HepG2 (cell line): Measurements from ENCODE around the gene LYPD4. TPM values are rescaled to one million over a fixed set of nuclear protein-coding genes. Genes with fewer than 3 reads are reported as not detected.

Source experiments
- MXD4 ChIP-seq: IDR thresholded peaks from 2 replicates; pipeline ENCODE4 v1.6.1; 2016; ENCODE audit warnings: mild to moderate bottlenecking, missing biosample characterization, missing genetic modification reagents
- NR2C2 ChIP-seq: sonication (generic); formaldehyde crosslinking; IDR thresholded peaks from 2 replicates; pipeline ENCODE4 v1.4.0; 2020; ENCODE audit warnings: missing genetic modification reagents, mild to moderate bottlenecking, moderate library complexity, borderline replicate concordance
- PITX1 ChIP-seq: sonication (generic); formaldehyde crosslinking; IDR thresholded peaks from 2 replicates; pipeline ENCODE4 v1.5.1; 2020; ENCODE audit warnings: mild to moderate bottlenecking, missing genetic modification reagents
- RAD21 ChIP-seq: fragments of 450-650 bp; formaldehyde crosslinking; IDR thresholded peaks from 2 replicates; pipeline ENCODE4 v1.5.0; 2020; ENCODE audit warnings: mild to moderate bottlenecking
- RFX5 ChIP-seq: IDR thresholded peaks from 2 replicates; pipeline ENCODE4 v1.6.1; 2011; ENCODE audit warnings: low read depth, low read length, improper control_type of control experiment
- SUZ12 ChIP-seq: fragments of 150-350 bp; IDR thresholded peaks from 2 replicates; pipeline ENCODE4 v1.6.1; 2014; ENCODE audit warnings: low read depth, low read length
- ZBTB38 ChIP-seq: sonication (generic); formaldehyde crosslinking; IDR thresholded peaks from 2 replicates; pipeline ENCODE4 v1.5.1; 2020; ENCODE audit warnings: mild to moderate bottlenecking, missing genetic modification reagents
- ZFP36L1 ChIP-seq: sonication (generic); formaldehyde crosslinking; IDR thresholded peaks from 2 replicates; pipeline ENCODE4 v1.8.0; 2022; ENCODE audit warnings: mild to moderate bottlenecking, missing genetic modification reagents, moderate library complexity
- ZFP90 ChIP-seq: sonication (generic); formaldehyde crosslinking; IDR thresholded peaks from 2 replicates; pipeline ENCODE4 v1.8.0; 2022; ENCODE audit warnings: missing genetic modification reagents, mild to moderate bottlenecking, inconsistent platforms, borderline replicate concordance
- ZFYVE20 ChIP-seq: sonication (generic); formaldehyde crosslinking; IDR thresholded peaks from 2 replicates; pipeline ENCODE4 v1.8.0; 2023; ENCODE audit warnings: low read depth, mild to moderate bottlenecking, moderate library complexity, missing genetic modification reagents, borderline replicate concordance
- ZNF431 ChIP-seq: sonication (generic); formaldehyde crosslinking; IDR thresholded peaks from 2 replicates; pipeline ENCODE4 v1.9.0; 2022; ENCODE audit warnings: missing genetic modification reagents, low read depth, mild to moderate bottlenecking, borderline replicate concordance
- ZNF607 ChIP-seq: sonication (generic); formaldehyde crosslinking; IDR thresholded peaks from 2 replicates; pipeline ENCODE4 v1.5.1; 2020; ENCODE audit warnings: missing genetic modification reagents, mild to moderate bottlenecking, borderline replicate concordance
- ZNF713 ChIP-seq: sonication (generic); formaldehyde crosslinking; IDR thresholded peaks from 2 replicates; pipeline ENCODE4 v1.4.0; 2020; ENCODE audit warnings: mild to moderate bottlenecking, missing genetic modification reagents
- ZNF775 ChIP-seq: sonication (generic); formaldehyde crosslinking; IDR thresholded peaks from 2 replicates; pipeline ENCODE4 v1.4.0; 2020; ENCODE audit warnings: missing genetic modification reagents, mild to moderate bottlenecking, moderate library complexity, borderline replicate concordance
- ZNF878 ChIP-seq: sonication (generic); formaldehyde crosslinking; IDR thresholded peaks from 2 replicates; pipeline ENCODE4 v1.8.1; 2023; ENCODE audit warnings: mild to moderate bottlenecking, missing genetic modification reagents, moderate library complexity
- ZSCAN12 ChIP-seq: sonication (generic); formaldehyde crosslinking; IDR thresholded peaks from 2 replicates; pipeline ENCODE4 v1.9.0; 2021; ENCODE audit warnings: mild to moderate bottlenecking, missing genetic modification reagents
- ZSCAN20 ChIP-seq: sonication (generic); formaldehyde crosslinking; IDR thresholded peaks from 2 replicates; pipeline ENCODE4 v1.4.0; 2020; ENCODE audit warnings: missing genetic modification reagents, mild to moderate bottlenecking, borderline replicate concordance
- ZSCAN25 ChIP-seq: sonication (generic); formaldehyde crosslinking; IDR thresholded peaks from 2 replicates; pipeline ENCODE4 v1.8.0; 2022; ENCODE audit warnings: mild to moderate bottlenecking, missing genetic modification reagents
- polyA plus RNA-seq, 8 experiments: library from polyadenylated mRNA; depleted of rRNA in 3 of 8; stranded (reverse) in 7 of 8; unstranded in 1 of 8; fragments of >200 nt; fragmentation: Illumina TruSeq in 4 of 8; extraction: Trizol in 4 of 8; gene quantifications; 2 replicates each; pipeline versions ENCODE4 v1.2.1 to v1.2.3, GENCODE V29; 2011 to 2016; ENCODE audit warnings: low read depth in 4 of 8, missing spikeins in 1 of 8, mixed read lengths in 1 of 8; ENCODE audit not compliant: insufficient read depth in 1 of 8
- total RNA-seq, 5 experiments: library from RNA; depleted of rRNA; stranded (reverse); fragments of >200 nt; fragmentation: Illumina TruSeq; extraction: Trizol; gene quantifications; 2 replicates each; pipeline ENCODE4 v1.2.3, GENCODE V29; 2016; ENCODE audit warnings: low read depth in 1 of 5
- TF ChIP-seq, protein P1 (sequence below): IDR thresholded peaks from 2 replicates; pipeline ENCODE4 v1.6.1; 2016; ENCODE audit warnings: missing compliant biosample characterization, missing genetic modification reagents, borderline replicate concordance
- TF ChIP-seq, protein P2 (sequence below): sonication (generic); formaldehyde crosslinking; IDR thresholded peaks from 2 replicates; pipeline ENCODE4 v1.8.0; 2022; ENCODE audit warnings: mild to moderate bottlenecking, missing genetic modification reagents; ENCODE audit not compliant: insufficient replicate concordance
- TF ChIP-seq, protein P3 (sequence below): sonication (generic); formaldehyde crosslinking; IDR thresholded peaks from 2 replicates; pipeline ENCODE4 v1.4.0; 2020; ENCODE audit warnings: missing genetic modification reagents

LYPD4 gene
- total and polyA plus RNA-seq, 2 of the 13 experiments (the other 11 are each of a cell fraction or from before 2014, with no cell fraction given) = not detected

DNA sequence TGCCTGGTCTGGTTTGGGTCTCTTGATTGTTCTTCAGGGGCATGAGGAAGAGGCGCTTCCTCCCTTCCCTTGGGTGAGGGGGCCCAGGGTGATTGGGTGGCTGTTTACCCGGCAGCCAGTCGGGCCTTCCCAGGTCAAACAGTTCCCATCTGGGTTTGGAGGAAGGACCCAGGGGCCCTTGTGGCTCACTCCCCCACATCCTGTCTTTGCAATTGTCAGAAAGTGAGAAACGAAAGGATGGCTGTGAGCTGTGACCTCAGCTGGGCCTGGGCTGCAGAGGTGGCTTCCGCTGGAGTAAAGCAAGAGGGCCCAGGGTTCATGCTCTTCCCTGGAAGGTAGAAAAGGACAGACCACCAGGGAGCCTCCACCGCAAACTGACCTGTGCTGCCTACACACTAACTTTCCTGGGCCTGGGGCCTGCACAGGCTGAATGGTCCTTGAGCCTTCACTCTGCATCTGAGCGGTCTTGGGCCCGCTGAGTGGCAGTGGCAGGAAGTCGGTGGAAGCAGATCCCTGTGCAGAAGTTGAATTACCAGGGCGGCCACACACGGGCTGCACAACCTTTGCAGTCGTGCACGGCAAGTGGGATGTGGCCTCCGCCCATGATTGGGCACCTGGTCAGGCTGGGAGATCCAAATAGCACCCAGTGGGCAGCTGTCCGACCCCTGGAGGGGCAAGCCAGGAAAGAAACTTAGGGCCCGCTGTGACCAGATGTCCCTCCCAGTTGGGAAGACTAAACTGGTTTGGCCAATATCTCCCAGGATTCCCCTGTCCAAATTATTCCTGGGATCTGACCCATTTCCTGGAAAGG lies 27.3 kb upstream of the LYPD4 start (continued):
- TF ChIP-seq, protein P1, sequence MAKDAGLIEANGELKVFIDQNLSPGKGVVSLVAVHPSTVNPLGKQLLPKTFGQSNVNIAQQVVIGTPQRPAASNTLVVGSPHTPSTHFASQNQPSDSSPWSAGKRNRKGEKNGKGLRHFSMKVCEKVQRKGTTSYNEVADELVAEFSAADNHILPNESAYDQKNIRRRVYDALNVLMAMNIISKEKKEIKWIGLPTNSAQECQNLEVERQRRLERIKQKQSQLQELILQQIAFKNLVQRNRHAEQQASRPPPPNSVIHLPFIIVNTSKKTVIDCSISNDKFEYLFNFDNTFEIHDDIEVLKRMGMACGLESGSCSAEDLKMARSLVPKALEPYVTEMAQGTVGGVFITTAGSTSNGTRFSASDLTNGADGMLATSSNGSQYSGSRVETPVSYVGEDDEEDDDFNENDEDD = no peak
- TF ChIP-seq NR2C2 (no peak), ZBTB38 (peak; percentile 93), ZNF607 (CRISPR knock-in tag) (no peak), ZSCAN25 (CRISPR knock-in tag) (no peak), PITX1 (no peak), SUZ12 (no peak), RFX5 (no peak), ZSCAN20 (CRISPR knock-in tag) (no peak), ZNF713 (CRISPR knock-in tag) (no peak), ZFYVE20 (CRISPR knock-in tag) (no peak), ZSCAN12 (CRISPR knock-in tag) (no peak), ZNF431 (CRISPR knock-in tag) (no peak), MXD4 (CRISPR knock-in tag) (no peak), RAD21 (peak; percentile 57), ZFP36L1 (CRISPR knock-in tag) (no peak), ZFP90 (CRISPR knock-in tag) (no peak), ZNF775 (no peak), ZNF878 (no peak)
- TF ChIP-seq, protein P2, sequence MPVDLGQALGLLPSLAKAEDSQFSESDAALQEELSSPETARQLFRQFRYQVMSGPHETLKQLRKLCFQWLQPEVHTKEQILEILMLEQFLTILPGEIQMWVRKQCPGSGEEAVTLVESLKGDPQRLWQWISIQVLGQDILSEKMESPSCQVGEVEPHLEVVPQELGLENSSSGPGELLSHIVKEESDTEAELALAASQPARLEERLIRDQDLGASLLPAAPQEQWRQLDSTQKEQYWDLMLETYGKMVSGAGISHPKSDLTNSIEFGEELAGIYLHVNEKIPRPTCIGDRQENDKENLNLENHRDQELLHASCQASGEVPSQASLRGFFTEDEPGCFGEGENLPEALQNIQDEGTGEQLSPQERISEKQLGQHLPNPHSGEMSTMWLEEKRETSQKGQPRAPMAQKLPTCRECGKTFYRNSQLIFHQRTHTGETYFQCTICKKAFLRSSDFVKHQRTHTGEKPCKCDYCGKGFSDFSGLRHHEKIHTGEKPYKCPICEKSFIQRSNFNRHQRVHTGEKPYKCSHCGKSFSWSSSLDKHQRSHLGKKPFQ (CRISPR knock-in tag) = no peak
- TF ChIP-seq, protein P3, sequence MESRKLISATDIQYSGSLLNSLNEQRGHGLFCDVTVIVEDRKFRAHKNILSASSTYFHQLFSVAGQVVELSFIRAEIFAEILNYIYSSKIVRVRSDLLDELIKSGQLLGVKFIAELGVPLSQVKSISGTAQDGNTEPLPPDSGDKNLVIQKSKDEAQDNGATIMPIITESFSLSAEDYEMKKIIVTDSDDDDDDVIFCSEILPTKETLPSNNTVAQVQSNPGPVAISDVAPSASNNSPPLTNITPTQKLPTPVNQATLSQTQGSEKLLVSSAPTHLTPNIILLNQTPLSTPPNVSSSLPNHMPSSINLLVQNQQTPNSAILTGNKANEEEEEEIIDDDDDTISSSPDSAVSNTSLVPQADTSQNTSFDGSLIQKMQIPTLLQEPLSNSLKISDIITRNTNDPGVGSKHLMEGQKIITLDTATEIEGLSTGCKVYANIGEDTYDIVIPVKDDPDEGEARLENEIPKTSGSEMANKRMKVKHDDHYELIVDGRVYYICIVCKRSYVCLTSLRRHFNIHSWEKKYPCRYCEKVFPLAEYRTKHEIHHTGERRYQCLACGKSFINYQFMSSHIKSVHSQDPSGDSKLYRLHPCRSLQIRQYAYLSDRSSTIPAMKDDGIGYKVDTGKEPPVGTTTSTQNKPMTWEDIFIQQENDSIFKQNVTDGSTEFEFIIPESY (CRISPR knock-in tag) = peak; percentile 21
